OCI-LY7 (cell line): ENCODE data around the gene CMTM7. TPM values are rescaled to one million over a fixed set of nuclear protein-coding genes. Genes with fewer than 3 reads are reported as not detected.

ENCODE experiments used
- BruUV-seq: library from RNA; stranded (reverse); fragments of 400-500 nt; replicated peaks from 2 replicates; lab custom pipeline; 2021; lab: Mats Ljungman, UMichigan
- CTCF ChIA-PET: fragments of 300-600 bp; sonication (Branson Sonifier 250); formaldehyde crosslinking; loops from one replicate; lab custom pipeline; 2022; ENCODE audit warnings: antibody characterized with exemption; ENCODE audit not compliant: unreplicated experiment; lab: Charles Lee
- POLR2A ChIA-PET: fragments of 300-600 bp; sonication (Branson Sonifier 250); formaldehyde crosslinking; loops from one replicate; lab custom pipeline; 2022; ENCODE audit warnings: antibody characterized with exemption; lab: Charles Lee
- DNase-seq: peaks from one replicate; pipeline ENCODE4 v3.0.0-alpha.2; 2015; ENCODE audit warnings: low spot score
- H2AFZ ChIP-seq: fragments of 200-600 bp; sonication (generic), shearing (Covaris generic); 2 replicates; pipeline ENCODE4 v1.6.1; 2014; ENCODE audit warnings: mild to moderate bottlenecking, antibody characterized with exemption, low read length, moderate library complexity
- H3K27ac ChIP-seq: fragments of 200-600 bp; sonication (generic); 2 replicates; pipeline ENCODE4 v1.5.1; 2014; ENCODE audit warnings: mixed run types, low read depth, mild to moderate bottlenecking, moderate library complexity, low read length, inconsistent platforms; ENCODE audit not compliant: poor library complexity, severe bottlenecking
- H3K36me3 ChIP-seq: fragments of 200-600 bp; sonication (generic); 2 replicates; pipeline ENCODE4 v1.6.1; 2014; ENCODE audit warnings: mild to moderate bottlenecking, antibody characterized with exemption, low read length, moderate library complexity, mixed read lengths; ENCODE audit not compliant: insufficient read depth
- H3K4me1 ChIP-seq: fragments of 200-600 bp; sonication (generic); 2 replicates; pipeline ENCODE4 v1.5.1; 2014; ENCODE audit warnings: mild to moderate bottlenecking, low read length; ENCODE audit not compliant: insufficient read depth, poor library complexity, severe bottlenecking
- H3K4me2 ChIP-seq: fragments of 200-600 bp; sonication (generic); 2 replicates; pipeline ENCODE4 v1.6.1; 2014; ENCODE audit warnings: mild to moderate bottlenecking, low read length
- H3K4me3 ChIP-seq: fragments of 200-600 bp; sonication (generic); 2 replicates; pipeline ENCODE4 v1.5.1; 2014; ENCODE audit warnings: mild to moderate bottlenecking, low read depth, low read length; ENCODE audit not compliant: poor library complexity, severe bottlenecking
- H3K79me2 ChIP-seq: fragments of 200-600 bp; sonication (generic); 2 replicates; pipeline ENCODE4 v1.6.1; 2016; ENCODE audit warnings: low read depth, mild to moderate bottlenecking, low read length, moderate library complexity, mixed read lengths; ENCODE audit not compliant: insufficient read depth
- H3K9me2 ChIP-seq: fragments of 200-600 bp; sonication (generic); 2 replicates; pipeline ENCODE4 v1.6.1; 2016; ENCODE audit warnings: mild to moderate bottlenecking, low read length, mixed read lengths; ENCODE audit not compliant: insufficient read depth
- H3K9me3 ChIP-seq: fragments of 200-600 bp; sonication (generic); 2 replicates; pipeline ENCODE4 v1.6.1; 2014; ENCODE audit warnings: mild to moderate bottlenecking, mixed run types, low read length, mixed read lengths
- H4K20me1 ChIP-seq: fragments of 200-600 bp; sonication (generic); 2 replicates; pipeline ENCODE4 v1.6.1; 2014; ENCODE audit warnings: mild to moderate bottlenecking, antibody characterized with exemption, low read length, moderate library complexity, mixed read lengths; ENCODE audit not compliant: insufficient read depth
- CTCF ChIP-seq: fragments of 200-600 bp; sonication (generic); conservative IDR thresholded peaks from 2 replicates; pipeline ENCODE4 v1.5.1; 2014; ENCODE audit warnings: mild to moderate bottlenecking, antibody characterized with exemption, low read length, moderate library complexity, mixed read lengths
- EZH2phosphoT487 ChIP-seq: fragments of 200-600 bp; sonication (generic); IDR thresholded peaks from 2 replicates; pipeline ENCODE4 v1.6.1; 2018; ENCODE audit warnings: low read depth, borderline replicate concordance, mild to moderate bottlenecking, mixed run types, antibody characterized with exemption, low read length, moderate library complexity, mixed read lengths
- intact Hi-C: fragments of 100-400 bp; cut with micrococcal nuclease; formaldehyde crosslinking; loops from one replicate; pipeline ENCODE4 v1.10.0; 2022; ENCODE audit not compliant: unreplicated experiment
- total RNA-seq, 2 experiments: library from RNA; depleted of rRNA in 1 of 2; stranded (reverse); fragments of >200 nt in 1 of 2; shearing (Covaris generic) in 1 of 2; gene quantifications; 2 replicates each; pipeline ENCODE4 v1.2.3, GENCODE V29; 2014 to 2022

The CMTM7 gene
- total RNA-seq, 2 experiments from 2014 or later, result 16.0 to 19.0 TPM

GRCh38 chr3:32405711-32406323 lies 14.2 kb downstream of the CMTM7 start:
- H2AFZ ChIP-seq, result no peak overlapping the region
- H3K9me3 ChIP-seq, result no peaks in the 10 kb centered on the region
- DNase-seq, result no peak
- no peak overlapping the region for H3K4me3 ChIP-seq
- H3K4me2 ChIP-seq, result no peak overlapping the region
- no TSS peak for BruUV-seq
- no peaks in the 10 kb centered on the region for H3K36me3 ChIP-seq
- intact Hi-C loops, result no loop called here
- TF ChIP-seq CTCF (no peak), EZH2phosphoT487 (no peak)
- ChIA-PET POLR2A (interaction anchor here (1.0 to 2.0 kb wide), 2 partner anchors 8 to 33 kb away, joined by 3 to 4 read pairs; no protein-coding TSS in a partner anchor), CTCF (no interaction called here)
- H3K79me2 ChIP-seq, result peaks cover 15% of the 10 kb centered on the region; the same call in 1 of the 2 replicates
- H3K9me2 ChIP-seq, result no peaks in the 10 kb centered on the region
- H3K4me1 ChIP-seq, result peaks cover 31% of the 10 kb centered on the region
- no peaks in the 10 kb centered on the region for H4K20me1 ChIP-seq
- H3K27ac ChIP-seq, result no peak overlapping the region

GRCh38 chr3:32406486-32407408 lies 15.1 kb downstream of the CMTM7 start:
- no TSS peak for BruUV-seq
- Histone ChIP-seq H3K79me2 (peaks cover 15% of the 10 kb centered on the region; the same call in 1 of the 2 replicates), H4K20me1 (no peaks in the 10 kb centered on the region), H3K27ac (no peak overlapping the region), H3K4me1 (peaks cover 22% of the 10 kb centered on the region), H3K4me3 (no peak overlapping the region), H3K36me3 (no peaks in the 10 kb centered on the region), H2AFZ (no peak overlapping the region), H3K9me2 (no peaks in the 10 kb centered on the region), H3K4me2 (no peak overlapping the region), H3K9me3 (no peaks in the 10 kb centered on the region)
- POLR2A ChIA-PET, result no interaction called here
- intact Hi-C loops, result no loop called here
- CTCF ChIA-PET, result no interaction called here
- DNase-seq, result no peak
- TF ChIP-seq CTCF (no peak), EZH2phosphoT487 (no peak)
